Liver (tissue), 9 donors: ENCODE data around the gene BFSP2. TPM values are rescaled to one million over a fixed set of nuclear protein-coding genes. Genes with fewer than 3 reads are reported as not detected.

ENCODE experiments used
- DNase-seq: peaks from one replicate; pipeline ENCODE4 v3.0.0-alpha.2; 2017; ENCODE audit warnings: low spot score
- H3K27ac ChIP-seq, 2 donors: one replicate each; pipeline ENCODE4 v1.7.0; 2013; ENCODE audit warnings: inconsistent platforms in 2 of 2, low read length in 2 of 2, control low read depth in 1 of 2, low read depth in 1 of 2, mild to moderate bottlenecking in 1 of 2
- H3K27me3 ChIP-seq, 4 donors: one replicate each; pipeline versions ENCODE4 v1.6.1 to v1.7.0; 2013; ENCODE audit warnings: low read length in 3 of 4, inconsistent platforms in 1 of 4, mild to moderate bottlenecking in 1 of 4, moderate library complexity in 1 of 4; ENCODE audit not compliant: control insufficient read depth in 4 of 4, insufficient read depth in 4 of 4
- H3K36me3 ChIP-seq, 4 donors: one replicate each; pipeline versions ENCODE4 v1.6.1 to v1.7.0; 2013; ENCODE audit warnings: low read length in 3 of 4, mild to moderate bottlenecking in 3 of 4, low read depth in 1 of 4, moderate library complexity in 1 of 4; ENCODE audit not compliant: control insufficient read depth in 4 of 4, insufficient read depth in 3 of 4
- H3K4me1 ChIP-seq, 4 donors: one replicate each; pipeline versions ENCODE4 v1.6.1 to v1.7.0; 2013; ENCODE audit warnings: low read length in 3 of 4, mild to moderate bottlenecking in 3 of 4, moderate library complexity in 1 of 4; ENCODE audit not compliant: control insufficient read depth in 4 of 4, insufficient read depth in 4 of 4
- H3K4me3 ChIP-seq, 3 donors: one replicate each; pipeline versions ENCODE4 v1.6.1 to v1.7.0; 2013; ENCODE audit warnings: low read length in 3 of 3, control low read depth in 1 of 3, low read depth in 1 of 3, mild to moderate bottlenecking in 1 of 3
- H3K9ac ChIP-seq, 2 donors: one replicate each; pipeline ENCODE4 v1.7.0; 2013; ENCODE audit warnings: low read length in 2 of 2, mild to moderate bottlenecking in 2 of 2, moderate library complexity in 2 of 2, control low read depth in 1 of 2, low read depth in 1 of 2
- H3K9me3 ChIP-seq, 4 donors: one replicate each; pipeline versions ENCODE4 v1.6.1 to v1.7.0; 2013; ENCODE audit warnings: low read length in 3 of 4; ENCODE audit not compliant: control insufficient read depth in 4 of 4
- CTCF ChIP-seq: fragments of 150-350 bp; IDR thresholded peaks from 2 replicates; pipeline ENCODE4 v1.5.1; 2017; ENCODE audit warnings: improper control_type of control experiment, low read depth, low read length; ENCODE audit not compliant: missing input control
- EGR1 ChIP-seq, 2 donors: IDR thresholded peaks; 2 replicates each; pipeline ENCODE4 v1.6.1; 2016 to 2018; ENCODE audit warnings: antibody characterized with exemption in 2 of 2, low read depth in 2 of 2
- FOXA1 ChIP-seq: IDR thresholded peaks from 2 replicates; pipeline ENCODE4 v1.6.1; 2016; ENCODE audit warnings: antibody characterized with exemption
- FOXA2 ChIP-seq: IDR thresholded peaks from 2 replicates; pipeline ENCODE4 v1.6.1; 2016; ENCODE audit warnings: antibody characterized with exemption
- GABPA ChIP-seq, 2 donors: IDR thresholded peaks in 1 of 2; conservative IDR thresholded peaks in 1 of 2; 2 replicates each; pipeline ENCODE4 v1.6.1; 2016; ENCODE audit warnings: antibody characterized with exemption in 2 of 2, mild to moderate bottlenecking in 1 of 2, moderate library complexity in 1 of 2
- HNF4G ChIP-seq: IDR thresholded peaks from 2 replicates; pipeline ENCODE4 v1.6.1; 2016; ENCODE audit warnings: antibody characterized with exemption
- JUND ChIP-seq, 2 donors: IDR thresholded peaks; 2 replicates each; pipeline ENCODE4 v1.6.1; 2016; ENCODE audit warnings: antibody characterized with exemption in 2 of 2
- NR2F2 ChIP-seq: IDR thresholded peaks from 2 replicates; pipeline ENCODE4 v1.6.1; 2016; ENCODE audit warnings: antibody characterized with exemption
- RAD21 ChIP-seq, 2 donors: IDR thresholded peaks; 2 replicates each; pipeline ENCODE4 v1.6.1; 2016; ENCODE audit warnings: antibody characterized with exemption in 2 of 2, mild to moderate bottlenecking in 2 of 2
- REST ChIP-seq: IDR thresholded peaks from 2 replicates; pipeline ENCODE4 v1.6.1; 2016; ENCODE audit warnings: antibody characterized with exemption, mild to moderate bottlenecking
- SP1 ChIP-seq: IDR thresholded peaks from 2 replicates; pipeline ENCODE4 v1.6.1; 2018; ENCODE audit warnings: antibody characterized with exemption, mild to moderate bottlenecking
- TAF1 ChIP-seq: conservative IDR thresholded peaks from 2 replicates; pipeline ENCODE4 v1.6.1; 2016; ENCODE audit warnings: antibody characterized with exemption, mild to moderate bottlenecking
- YY1 ChIP-seq: IDR thresholded peaks from 2 replicates; pipeline ENCODE4 v1.6.1; 2016; ENCODE audit warnings: antibody characterized with exemption, mild to moderate bottlenecking
- WGBS: extraction: QIAGEN DNeasy Blood & Tissue Kit; methylation state at CpG from one replicate; pipeline ENCODE4 v1.1.7; 2013; 5-methylcytosine and 5-hydroxymethylcytosine counted together
- polyA plus RNA-seq, 2 donors: library from polyadenylated mRNA; stranded (reverse) in 1 of 2; unstranded in 1 of 2; fragments of 200-250 nt in 1 of 2; fragments of >200 nt in 1 of 2; fragmentation: Nextera tagmentation in 1 of 2; extraction: Ambion mirVana in 1 of 2; gene quantifications; one replicate each; pipeline versions ENCODE4 v1.2.1 to v1.2.3, GENCODE V29; 2013 to 2015
- total RNA-seq, 2 donors: library from RNA; depleted of rRNA; stranded (reverse); fragments of >200 nt; gene quantifications; one replicate each; pipeline ENCODE4 v1.2.3, GENCODE V29; 2014
- TF ChIP-seq, protein P1 (sequence below): IDR thresholded peaks from 2 replicates; pipeline ENCODE4 v1.6.1; 2016; ENCODE audit warnings: antibody characterized with exemption
- TF ChIP-seq, protein P2 (sequence below): IDR thresholded peaks from 2 replicates; pipeline ENCODE4 v1.6.1; 2016; ENCODE audit warnings: antibody characterized with exemption
- donor health status: healthy.
- donor health status: healthy.
- donor health status: healthy.
- donor health status: healthy.
- donor health status: healthy.

Gene BFSP2
- total and polyA plus RNA-seq, 4 donors: 0.42 TPM; not detected in 3

DNA sequence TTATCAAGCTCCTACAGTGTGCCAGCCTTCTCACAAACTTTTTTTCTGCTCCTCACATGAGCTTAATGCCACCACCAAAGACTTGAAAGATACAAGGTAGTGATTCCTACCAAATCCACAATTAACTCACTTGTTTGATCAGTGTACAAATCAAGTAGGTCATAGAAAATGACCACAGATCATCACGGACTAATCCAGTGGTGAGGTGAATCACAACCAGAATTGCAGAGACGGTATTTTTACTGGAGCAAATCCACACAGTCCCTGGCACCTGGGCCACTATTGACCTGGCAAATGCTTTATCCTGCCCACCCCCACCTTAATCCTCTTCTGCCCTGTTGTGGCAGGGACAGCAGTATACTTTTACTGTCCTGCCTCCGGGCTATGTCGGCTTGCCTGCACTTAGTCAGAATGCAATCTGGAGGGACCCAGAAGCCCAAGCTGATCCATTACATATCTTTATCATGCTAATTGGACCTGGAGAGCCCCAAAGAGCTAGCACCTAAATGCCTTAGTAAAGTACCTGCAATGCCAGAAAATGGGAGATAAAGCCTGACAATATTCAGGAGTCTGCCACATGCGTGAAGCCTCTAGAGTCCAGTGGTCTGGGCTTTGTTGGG lies 89.7 kb downstream of the BFSP2 start:
- 80% methylated on average over 5 of the region's 5 CpGs for WGBS
- Histone ChIP-seq H3K27ac (no peak overlapping the region), H3K27me3 (no peaks in the 10 kb centered on the region), H3K9ac (no peak overlapping the region), H3K4me3 (no peak overlapping the region), H3K9me3 (peaks cover 0 to 10% (median 4%) of the 10 kb centered on the region in 4 donors), H3K36me3 (no peaks in the 10 kb centered on the region), H3K4me1 (no peaks in the 10 kb centered on the region)
- DNase-seq: no peak
- no peak for TF ChIP-seq HNF4G
- no peak for TF ChIP-seq YY1
- no peak for TF ChIP-seq JUND (IDR thresholded peaks at IDR 0.05)
- TF ChIP-seq, protein P1, sequence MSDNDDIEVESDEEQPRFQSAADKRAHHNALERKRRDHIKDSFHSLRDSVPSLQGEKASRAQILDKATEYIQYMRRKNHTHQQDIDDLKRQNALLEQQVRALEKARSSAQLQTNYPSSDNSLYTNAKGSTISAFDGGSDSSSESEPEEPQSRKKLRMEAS: no peak
- TF ChIP-seq NR2F2: no peak
- TF ChIP-seq REST: no peak
- no peak for TF ChIP-seq SP1
- no peak for TF ChIP-seq FOXA1
- TF ChIP-seq CTCF: no peak
- TF ChIP-seq EGR1 (IDR thresholded peaks at IDR 0.05; ENCODE audit: low read depth in 2 of 2): no peak
- no peak for TF ChIP-seq RAD21 (IDR thresholded peaks at IDR 0.05)
- no peak for TF ChIP-seq TAF1
- no peak for TF ChIP-seq GABPA (IDR thresholded peaks at IDR 0.05 in 1 of 2, conservative IDR thresholded peaks at IDR 0.05 in 1 of 2)

GRCh38 chr3:133490468-133491351 lies 90.9 kb downstream of the BFSP2 start:
- H3K9ac ChIP-seq: no peak overlapping the region
- WGBS: 95% methylated on average over 12 of the region's 12 CpGs
- H3K27me3 ChIP-seq: no peaks in the 10 kb centered on the region
- no peaks in the 10 kb centered on the region for H3K36me3 ChIP-seq
- TF ChIP-seq, protein P2, sequence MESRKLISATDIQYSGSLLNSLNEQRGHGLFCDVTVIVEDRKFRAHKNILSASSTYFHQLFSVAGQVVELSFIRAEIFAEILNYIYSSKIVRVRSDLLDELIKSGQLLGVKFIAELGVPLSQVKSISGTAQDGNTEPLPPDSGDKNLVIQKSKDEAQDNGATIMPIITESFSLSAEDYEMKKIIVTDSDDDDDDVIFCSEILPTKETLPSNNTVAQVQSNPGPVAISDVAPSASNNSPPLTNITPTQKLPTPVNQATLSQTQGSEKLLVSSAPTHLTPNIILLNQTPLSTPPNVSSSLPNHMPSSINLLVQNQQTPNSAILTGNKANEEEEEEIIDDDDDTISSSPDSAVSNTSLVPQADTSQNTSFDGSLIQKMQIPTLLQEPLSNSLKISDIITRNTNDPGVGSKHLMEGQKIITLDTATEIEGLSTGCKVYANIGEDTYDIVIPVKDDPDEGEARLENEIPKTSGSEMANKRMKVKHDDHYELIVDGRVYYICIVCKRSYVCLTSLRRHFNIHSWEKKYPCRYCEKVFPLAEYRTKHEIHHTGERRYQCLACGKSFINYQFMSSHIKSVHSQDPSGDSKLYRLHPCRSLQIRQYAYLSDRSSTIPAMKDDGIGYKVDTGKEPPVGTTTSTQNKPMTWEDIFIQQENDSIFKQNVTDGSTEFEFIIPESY: no peak
- TF ChIP-seq YY1: no peak
- no peak for TF ChIP-seq FOXA2
- no peak for TF ChIP-seq NR2F2
- peaks cover 0 to 10% (median 4%) of the 10 kb centered on the region in 4 donors for H3K9me3 ChIP-seq
- no peak for DNase-seq
- no peak overlapping the region for H3K27ac ChIP-seq
- H3K4me1 ChIP-seq: no peaks in the 10 kb centered on the region
- no peak overlapping the region for H3K4me3 ChIP-seq
